Measurements from ENCODE around the gene SLC35A2. TPM values are rescaled to one million over a fixed set of nuclear protein-coding genes. Genes with fewer than 3 reads are reported as not detected.

SLC35A2 gene
- total and polyA plus RNA-seq, 12 donors = 6.4 to 27.7 (median 12.4) TPM

DNA sequence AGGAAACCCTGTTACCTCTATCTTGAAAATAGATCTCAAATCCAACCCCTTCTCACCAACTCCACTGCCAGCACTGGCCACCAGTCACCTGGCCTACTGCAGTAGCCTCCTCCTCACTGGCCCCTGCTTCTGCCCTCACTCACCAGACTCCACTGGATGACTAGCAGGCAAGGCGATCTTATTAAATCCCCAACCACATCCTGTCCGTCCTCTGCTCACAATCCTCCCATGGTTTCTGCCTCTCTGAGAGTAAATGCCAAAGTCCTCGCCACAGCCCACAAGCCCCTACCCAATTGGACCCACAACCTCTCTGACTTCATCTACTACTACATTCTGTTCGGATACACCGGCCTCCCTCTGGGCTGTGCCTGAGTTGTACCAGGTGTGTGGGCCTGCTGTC, 12.8 kb upstream of the SLC35A2 start:
- no peak overlapping the region for H3K4me3 ChIP-seq
- ATAC-seq = no peak
- no peak overlapping the region for H3K27ac ChIP-seq
- no peaks in the 10 kb centered on the region for H3K9me3 ChIP-seq
- TF ChIP-seq, protein P1, sequence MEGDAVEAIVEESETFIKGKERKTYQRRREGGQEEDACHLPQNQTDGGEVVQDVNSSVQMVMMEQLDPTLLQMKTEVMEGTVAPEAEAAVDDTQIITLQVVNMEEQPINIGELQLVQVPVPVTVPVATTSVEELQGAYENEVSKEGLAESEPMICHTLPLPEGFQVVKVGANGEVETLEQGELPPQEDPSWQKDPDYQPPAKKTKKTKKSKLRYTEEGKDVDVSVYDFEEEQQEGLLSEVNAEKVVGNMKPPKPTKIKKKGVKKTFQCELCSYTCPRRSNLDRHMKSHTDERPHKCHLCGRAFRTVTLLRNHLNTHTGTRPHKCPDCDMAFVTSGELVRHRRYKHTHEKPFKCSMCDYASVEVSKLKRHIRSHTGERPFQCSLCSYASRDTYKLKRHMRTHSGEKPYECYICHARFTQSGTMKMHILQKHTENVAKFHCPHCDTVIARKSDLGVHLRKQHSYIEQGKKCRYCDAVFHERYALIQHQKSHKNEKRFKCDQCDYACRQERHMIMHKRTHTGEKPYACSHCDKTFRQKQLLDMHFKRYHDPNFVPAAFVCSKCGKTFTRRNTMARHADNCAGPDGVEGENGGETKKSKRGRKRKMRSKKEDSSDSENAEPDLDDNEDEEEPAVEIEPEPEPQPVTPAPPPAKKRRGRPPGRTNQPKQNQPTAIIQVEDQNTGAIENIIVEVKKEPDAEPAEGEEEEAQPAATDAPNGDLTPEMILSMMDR (IDR thresholded peaks at IDR 0.05) = no peak
- WGBS, 2 donors = 95 to 96% methylated on average over 5 of the region's 5 CpGs
- DNase-seq = no peak
- peaks cover 0 to 10% (median 3%) of the 10 kb centered on the region in 9 donors for H3K4me1 ChIP-seq
- H3K36me3 ChIP-seq = peaks cover 0 to 70% (median 0%) of the 10 kb centered on the region in 9 donors
- H3K27me3 ChIP-seq = no peaks in the 10 kb centered on the region
- intact Hi-C loops (cut with DNase I) = no loop called here

DNA sequence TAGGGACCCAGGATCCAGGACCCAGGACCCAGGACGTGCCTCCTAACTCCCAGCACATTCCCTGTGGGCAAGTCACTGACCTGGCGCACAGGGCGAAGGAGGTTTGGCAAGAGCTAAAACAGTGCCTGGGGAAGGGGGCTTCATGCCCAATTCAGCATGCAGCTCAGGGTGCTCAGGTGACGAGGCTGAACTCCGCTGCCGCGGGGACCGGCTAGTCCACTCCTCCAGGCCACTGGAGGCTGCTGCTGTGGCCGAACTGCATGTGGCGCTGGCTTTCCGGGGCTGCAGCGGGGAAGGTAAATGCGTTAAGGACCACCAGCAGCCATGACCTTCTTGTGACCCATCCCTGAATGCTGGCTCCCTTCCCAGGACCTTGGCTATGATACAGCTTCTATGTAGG, 12.3 kb upstream of the SLC35A2 start:
- TF ChIP-seq, protein P1 (IDR thresholded peaks at IDR 0.05) = no peak
- ATAC-seq (no peak), DNase-seq (no peak)
- intact Hi-C loops (cut with DNase I) = no loop called here
- peaks cover 0 to 11% (median 4%) of the 10 kb centered on the region in 9 donors for H3K4me1 ChIP-seq
- 81 to 84% methylated on average over 13 of the region's 13 CpGs for WGBS, 2 donors
- H3K36me3 ChIP-seq = peaks cover 0 to 70% (median 0%) of the 10 kb centered on the region in 9 donors
- H3K4me3 ChIP-seq = no peak overlapping the region
- H3K9me3 ChIP-seq = no peaks in the 10 kb centered on the region
- no peak overlapping the region for H3K27ac ChIP-seq
- no peaks in the 10 kb centered on the region for H3K27me3 ChIP-seq

DNA sequence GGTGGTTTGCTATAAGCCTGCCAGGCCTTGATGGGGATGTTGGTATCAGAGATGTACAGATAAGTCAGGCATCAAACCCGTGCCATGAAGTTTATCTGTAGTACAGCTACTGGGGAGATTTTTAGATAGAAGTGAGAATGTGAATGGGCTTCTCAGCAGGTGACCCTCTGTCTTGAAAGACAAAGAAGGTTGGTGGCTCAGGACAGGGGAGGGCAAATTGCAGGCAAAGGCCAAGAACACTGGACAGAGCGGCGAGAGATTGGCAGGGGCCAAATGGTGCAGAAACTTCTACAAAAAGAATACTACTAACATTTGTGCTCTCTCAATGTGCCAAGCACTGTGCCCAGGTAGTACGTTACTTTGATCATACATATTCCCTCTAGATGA, 9.3 kb upstream of the SLC35A2 start:
- no peak for ATAC-seq
- WGBS, 2 donors = 87 to 100% methylated on average over 3 to 4 of the region's 4 CpGs
- Histone ChIP-seq H3K9me3 (no peaks in the 10 kb centered on the region), H3K4me3 (no peak overlapping the region), H3K27ac (peak overlapping the region in 1 of 10 donors; percentile 91), H3K36me3 (peaks cover 0 to 39% (median 0%) of the 10 kb centered on the region in 9 donors), H3K4me1 (peaks cover 0 to 31% (median 4%) of the 10 kb centered on the region in 9 donors), H3K27me3 (no peaks in the 10 kb centered on the region)
- intact Hi-C loops (cut with DNase I) = no loop called here
- TF ChIP-seq, protein P1 (IDR thresholded peaks at IDR 0.05) = no peak
- DNase-seq = no peak

DNA sequence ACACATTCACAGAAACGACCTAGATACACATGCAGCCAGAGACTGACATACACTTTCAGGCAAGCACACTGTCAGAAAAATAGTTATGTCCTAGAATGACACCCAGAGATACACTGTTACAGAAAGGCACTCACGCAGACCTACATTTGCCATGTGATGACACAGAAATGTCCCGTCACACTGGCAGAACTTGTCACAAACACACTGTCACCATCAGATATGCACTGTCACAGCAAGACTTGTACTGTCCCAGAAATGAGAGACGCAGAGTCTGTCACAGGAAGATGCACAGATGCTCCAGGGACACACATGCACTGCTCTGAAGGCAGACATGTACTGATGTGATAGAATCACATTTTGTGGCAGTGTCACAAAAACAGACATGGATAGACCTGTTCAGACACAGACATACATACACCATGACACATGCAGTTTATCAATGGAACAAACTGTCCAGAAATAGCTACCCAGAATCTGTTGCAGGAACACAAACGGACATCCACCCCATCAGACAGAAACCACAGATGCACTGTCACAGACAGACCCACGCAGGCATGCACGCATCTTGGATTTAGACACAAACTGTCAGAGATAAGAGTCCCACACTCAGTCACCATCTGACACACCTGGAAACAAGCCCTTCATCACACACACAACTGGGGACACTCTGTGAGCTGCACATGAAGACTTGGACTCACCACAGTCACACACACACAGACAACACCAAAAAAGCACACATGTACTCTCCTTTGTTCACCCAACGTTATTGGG, 8.7 kb upstream of the SLC35A2 start:
- peaks cover 0 to 31% (median 4%) of the 10 kb centered on the region in 9 donors for H3K4me1 ChIP-seq
- H3K9me3 ChIP-seq = no peaks in the 10 kb centered on the region
- ATAC-seq (no peak), DNase-seq (no peak)
- H3K27me3 ChIP-seq = no peaks in the 10 kb centered on the region
- H3K27ac ChIP-seq = peak overlapping the region in 5 of 10 donors; percentile 73 to 91 (median 73)
- peaks cover 0 to 38% (median 0%) of the 10 kb centered on the region in 9 donors for H3K36me3 ChIP-seq
- TF ChIP-seq, protein P1 (IDR thresholded peaks at IDR 0.05) = no peak
- peak overlapping the region in 2 of 10 donors; percentile 48 to 68 for H3K4me3 ChIP-seq
- WGBS, 2 donors = 49 to 52% methylated on average over 8 of the region's 8 CpGs
- intact Hi-C loops (cut with DNase I) = loop anchor here in 3 of 10 donors (10.0 kb wide), 2 partner anchors 275 to 1265 kb away; partner anchors contain the start of genes ELK1 (in 1 of the 3) and UXT (in 1 of the 3)

All from heart right ventricle (tissue), 16 donors.